Measurements from ENCODE around the gene PHC1.

Gene PHC1

DNA sequence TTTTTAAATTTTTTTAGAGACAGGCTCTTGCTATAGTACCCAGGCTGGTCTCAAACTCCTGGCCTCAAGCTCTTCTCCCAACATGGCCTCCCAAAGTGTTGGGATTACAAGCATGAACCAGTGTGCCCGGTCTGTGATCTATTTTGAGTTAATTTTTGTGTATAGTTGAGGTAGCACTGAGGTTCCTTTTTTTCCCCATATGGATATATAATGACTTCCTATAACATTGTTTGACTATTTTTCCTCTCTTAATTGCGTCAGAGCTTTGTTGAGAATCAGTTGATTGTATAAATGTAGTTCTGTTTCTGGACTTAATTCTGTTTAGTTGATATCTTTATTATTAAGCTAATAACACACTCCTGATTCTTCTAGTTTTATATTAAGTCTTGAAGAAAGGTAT, 43.8 kb downstream of the PHC1 start:
- CTCF ChIA-PET = interaction anchor here (0.5 kb wide), 1 partner anchor 68 kb away, joined by 5 read pairs; no protein-coding TSS in a partner anchor
- POLR2A ChIA-PET = no interaction called here
- no peak for DNase-seq (ENCODE audit: extremely low spot score)

DNA sequence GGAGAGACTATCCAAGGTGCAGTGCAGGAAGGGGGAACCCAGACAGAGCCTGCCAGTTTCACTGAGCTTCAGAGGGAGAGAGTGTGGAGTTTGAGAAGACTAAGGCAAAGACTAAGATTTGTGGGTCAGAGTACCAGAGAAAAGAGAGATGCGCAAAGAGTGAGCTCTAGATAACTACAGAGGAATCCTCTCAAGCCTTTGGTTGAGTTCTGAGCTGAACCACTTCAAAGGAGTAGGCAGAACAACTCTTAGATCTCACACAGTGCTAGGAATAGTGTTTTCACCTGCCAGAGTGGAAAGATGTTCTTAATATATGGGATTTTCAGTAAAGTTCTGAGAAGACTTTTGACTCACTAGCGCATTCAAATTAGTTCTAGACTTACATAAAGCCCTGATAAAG, 45.9 kb downstream of the PHC1 start:
- no peak for TF ChIP-seq FOXM1 (IDR thresholded peaks at IDR 0.05; ENCODE audit: borderline replicate concordance)
- no peak for TF ChIP-seq FOXK2 (IDR thresholded peaks at IDR 0.05)
- TF ChIP-seq NFRKB (IDR thresholded peaks at IDR 0.05) = no peak
- TF ChIP-seq ELF4 (IDR thresholded peaks at IDR 0.05) = no peak
- no peak for TF ChIP-seq L3MBTL2 (conservative IDR thresholded peaks at IDR 0.05)
- no peak for TF ChIP-seq TARDBP (IDR thresholded peaks at IDR 0.05)
- no peak for TF ChIP-seq FOXA1 (IDR thresholded peaks at IDR 0.05)
- TF ChIP-seq, protein P1, sequence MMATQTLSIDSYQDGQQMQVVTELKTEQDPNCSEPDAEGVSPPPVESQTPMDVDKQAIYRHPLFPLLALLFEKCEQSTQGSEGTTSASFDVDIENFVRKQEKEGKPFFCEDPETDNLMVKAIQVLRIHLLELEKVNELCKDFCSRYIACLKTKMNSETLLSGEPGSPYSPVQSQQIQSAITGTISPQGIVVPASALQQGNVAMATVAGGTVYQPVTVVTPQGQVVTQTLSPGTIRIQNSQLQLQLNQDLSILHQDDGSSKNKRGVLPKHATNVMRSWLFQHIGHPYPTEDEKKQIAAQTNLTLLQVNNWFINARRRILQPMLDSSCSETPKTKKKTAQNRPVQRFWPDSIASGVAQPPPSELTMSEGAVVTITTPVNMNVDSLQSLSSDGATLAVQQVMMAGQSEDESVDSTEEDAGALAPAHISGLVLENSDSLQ (IDR thresholded peaks at IDR 0.05) = no peak
- TF ChIP-seq BHLHE40 (IDR thresholded peaks at IDR 0.05; ENCODE audit: borderline replicate concordance) = no peak
- TF ChIP-seq ZNF384 (IDR thresholded peaks at IDR 0.05) = no peak
- TF ChIP-seq LEF1 (IDR thresholded peaks at IDR 0.05; ENCODE audit: borderline replicate concordance) = no peak
- no peak for TF ChIP-seq SP1 (IDR thresholded peaks at IDR 0.05)
- no peak for TF ChIP-seq HDGF (IDR thresholded peaks at IDR 0.05; ENCODE audit: borderline replicate concordance)
- ChIA-PET CTCF (no interaction called here), POLR2A (interaction anchor here (1.4 kb wide), 1 partner anchor 11 kb away, joined by 3 read pairs; the partner anchor contains the start of gene M6PR)
- DNase-seq (ENCODE audit: extremely low spot score) = no peak

More for the DNA sequence above, 43.8 kb downstream of the PHC1 start:
- no peak for TF ChIP-seq FOXA1 (IDR thresholded peaks at IDR 0.05)
- TF ChIP-seq HDGF (IDR thresholded peaks at IDR 0.05; ENCODE audit: borderline replicate concordance) = no peak
- no peak for TF ChIP-seq TARDBP (IDR thresholded peaks at IDR 0.05)
- no peak for TF ChIP-seq FOXK2 (IDR thresholded peaks at IDR 0.05)
- no peak for TF ChIP-seq BHLHE40 (IDR thresholded peaks at IDR 0.05; ENCODE audit: borderline replicate concordance)
- TF ChIP-seq SP1 (IDR thresholded peaks at IDR 0.05) = no peak
- no peak for TF ChIP-seq SUZ12 (IDR thresholded peaks at IDR 0.05)
- no peak for TF ChIP-seq ZNF384 (IDR thresholded peaks at IDR 0.05)
- no peak for TF ChIP-seq ARNT (IDR thresholded peaks at IDR 0.05)
- TF ChIP-seq, protein P1 (IDR thresholded peaks at IDR 0.05) = no peak
- no peak for TF ChIP-seq FOXM1 (IDR thresholded peaks at IDR 0.05; ENCODE audit: borderline replicate concordance)
- TF ChIP-seq ELF4 (IDR thresholded peaks at IDR 0.05) = no peak
- no peak for TF ChIP-seq CTBP1 (IDR thresholded peaks at IDR 0.05; ENCODE audit: borderline replicate concordance)
- TF ChIP-seq NFRKB (IDR thresholded peaks at IDR 0.05) = no peak

DNA sequence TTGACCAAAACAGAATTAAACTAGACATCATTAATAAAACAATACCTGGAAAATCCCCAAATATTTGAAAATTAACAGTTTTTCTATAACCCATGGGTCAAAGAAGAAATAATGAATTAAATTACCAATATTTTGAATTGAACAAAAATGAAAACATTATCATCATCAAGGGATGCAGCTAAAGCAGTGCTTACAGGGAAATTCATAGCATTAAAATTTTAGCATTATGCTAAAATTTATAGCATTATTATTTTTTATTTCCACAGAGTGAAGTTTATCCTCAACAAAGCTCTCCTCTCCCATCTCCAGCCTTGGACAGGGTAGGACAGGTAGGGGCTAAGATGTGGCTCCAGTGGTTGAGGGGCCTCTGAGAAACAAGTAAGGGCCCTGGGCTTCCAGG, 54.5 kb downstream of the PHC1 start:
- TF ChIP-seq CTBP1 (IDR thresholded peaks at IDR 0.05; ENCODE audit: borderline replicate concordance) (no peak), TARDBP (IDR thresholded peaks at IDR 0.05) (no peak), FOXK2 (IDR thresholded peaks at IDR 0.05) (no peak), NFRKB (IDR thresholded peaks at IDR 0.05) (no peak), SUZ12 (IDR thresholded peaks at IDR 0.05) (no peak), ARNT (IDR thresholded peaks at IDR 0.05) (no peak), FOXM1 (IDR thresholded peaks at IDR 0.05; ENCODE audit: borderline replicate concordance) (no peak), SP1 (IDR thresholded peaks at IDR 0.05) (no peak)
- TF ChIP-seq, protein P1 (IDR thresholded peaks at IDR 0.05) = no peak

DNA sequence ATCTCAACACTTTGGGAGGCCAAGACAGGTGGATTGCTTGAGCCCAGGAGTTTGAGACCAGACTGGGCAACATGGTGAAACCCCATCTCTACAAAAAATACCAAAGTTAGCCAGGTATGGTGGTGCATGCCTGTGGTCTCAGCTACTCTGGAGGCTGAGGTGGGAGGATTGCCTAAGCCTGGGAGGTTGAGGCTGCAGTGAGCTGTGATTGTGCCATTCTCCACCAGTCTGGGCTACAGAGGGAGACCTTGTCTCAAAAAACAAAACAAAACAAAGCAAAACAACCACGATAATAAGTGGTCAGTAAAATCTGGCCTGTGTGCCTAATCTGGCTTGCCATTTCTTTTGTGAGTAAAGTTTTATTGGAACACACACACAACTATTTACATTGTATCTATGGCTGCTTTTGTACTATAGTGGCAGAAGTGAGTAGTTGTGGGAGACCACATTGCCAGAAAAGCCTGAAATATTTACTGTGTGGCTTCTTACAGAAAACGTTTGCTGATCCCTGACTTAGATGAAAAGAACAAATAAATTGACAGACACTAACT, 55.6 kb downstream of the PHC1 start:
- no peak for DNase-seq (ENCODE audit: extremely low spot score)
- ChIA-PET CTCF (no interaction called here), POLR2A (no interaction called here)
- TF ChIP-seq ELF4 (IDR thresholded peaks at IDR 0.05) = no peak

More for the DNA sequence above, 54.5 kb downstream of the PHC1 start:
- ChIA-PET POLR2A (no interaction called here), CTCF (no interaction called here)
- no peak for DNase-seq (ENCODE audit: extremely low spot score)

DNA sequence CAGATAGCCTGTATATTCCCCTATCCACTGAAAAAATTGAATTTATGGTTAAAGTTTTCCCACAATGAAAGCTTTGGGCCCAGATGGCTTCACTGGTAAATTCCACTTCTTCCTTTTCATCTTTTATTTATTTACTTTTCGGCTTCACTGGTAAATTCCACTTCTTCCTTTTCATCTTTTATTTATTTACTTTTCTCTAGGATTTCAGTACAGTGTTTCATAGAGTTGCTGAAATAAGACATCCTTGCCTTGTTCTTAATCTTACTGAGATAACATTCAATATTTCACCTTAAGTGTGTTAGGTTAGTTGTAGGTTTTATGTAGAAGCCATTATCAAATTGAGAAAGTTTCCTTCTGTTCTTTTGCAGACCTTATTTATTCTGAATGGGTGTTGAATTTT, 56.1 kb downstream of the PHC1 start:
- ChIA-PET CTCF (no interaction called here), POLR2A (no interaction called here)
- no peak for TF ChIP-seq HDGF (IDR thresholded peaks at IDR 0.05; ENCODE audit: borderline replicate concordance)
- TF ChIP-seq ARNT (IDR thresholded peaks at IDR 0.05) = no peak
- TF ChIP-seq ELF4 (IDR thresholded peaks at IDR 0.05) = no peak
- TF ChIP-seq, protein P1 (IDR thresholded peaks at IDR 0.05) = no peak
- TF ChIP-seq SUZ12 (IDR thresholded peaks at IDR 0.05) = no peak
- TF ChIP-seq L3MBTL2 (conservative IDR thresholded peaks at IDR 0.05) = no peak
- no peak for TF ChIP-seq FOXM1 (IDR thresholded peaks at IDR 0.05; ENCODE audit: borderline replicate concordance)
- no peak for TF ChIP-seq SP1 (IDR thresholded peaks at IDR 0.05)
- TF ChIP-seq ZNF384 (IDR thresholded peaks at IDR 0.05) = no peak
- no peak for TF ChIP-seq CTBP1 (IDR thresholded peaks at IDR 0.05; ENCODE audit: borderline replicate concordance)
- TF ChIP-seq FOXA1 (IDR thresholded peaks at IDR 0.05) = no peak
- no peak for TF ChIP-seq FOXK2 (IDR thresholded peaks at IDR 0.05)
- TF ChIP-seq BHLHE40 (IDR thresholded peaks at IDR 0.05; ENCODE audit: borderline replicate concordance) = no peak
- TF ChIP-seq TARDBP (IDR thresholded peaks at IDR 0.05) = no peak
- TF ChIP-seq LEF1 (IDR thresholded peaks at IDR 0.05; ENCODE audit: borderline replicate concordance) = no peak
- TF ChIP-seq NFRKB (IDR thresholded peaks at IDR 0.05) = no peak
- no peak for DNase-seq (ENCODE audit: extremely low spot score)

DNA sequence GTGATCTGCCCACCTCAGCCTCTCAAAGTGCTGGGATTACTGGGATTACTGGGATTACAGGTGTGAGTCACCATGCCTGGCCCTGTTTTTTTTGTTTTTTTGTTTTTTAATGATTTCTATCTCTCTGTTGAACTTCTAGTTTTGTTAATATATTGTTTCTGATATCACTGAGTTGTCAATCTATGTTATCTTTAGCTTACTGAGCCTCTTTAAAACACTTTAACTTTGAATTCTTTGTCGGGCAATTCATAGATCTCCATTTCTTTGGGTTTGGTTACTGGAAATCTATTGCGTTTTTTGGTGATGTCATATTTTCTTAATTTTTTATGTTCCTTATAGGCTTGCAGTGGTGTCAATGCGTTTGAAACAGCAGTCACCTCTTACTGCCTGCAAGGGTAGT, 65.8 kb downstream of the PHC1 start:
- CTCF ChIA-PET = no interaction called here
- DNase-seq (ENCODE audit: extremely low spot score) = no peak
- TF ChIP-seq TARDBP (IDR thresholded peaks at IDR 0.05) = no peak
- TF ChIP-seq FOXM1 (IDR thresholded peaks at IDR 0.05; ENCODE audit: borderline replicate concordance) = no peak
- TF ChIP-seq FOXA1 (IDR thresholded peaks at IDR 0.05) = no peak
- no peak for TF ChIP-seq ELF4 (IDR thresholded peaks at IDR 0.05)
- TF ChIP-seq HDGF (IDR thresholded peaks at IDR 0.05; ENCODE audit: borderline replicate concordance) = no peak
- POLR2A ChIA-PET = no interaction called here

All from HEK293T (cell line).